GM12878 (cell line): ENCODE results near the gene BTBD7. TPM values are rescaled to one million over a fixed set of nuclear protein-coding genes. Genes with fewer than 3 reads are reported as not detected.

Source experiments
- ATAC-seq: fragments of 200-7000 bp; cut with Tn5 transposase; 3 replicates; pipeline ENCODE4 v1.9.1; 2020; ENCODE audit warnings: mild to moderate bottlenecking, moderate library complexity
- BruUV-seq: library from RNA; stranded (reverse); fragments of 400-500 nt; replicated peaks from 2 replicates; lab custom pipeline; 2021; lab: Mats Ljungman, UMichigan
- CTCF ChIA-PET: fragments of 300-600 bp; sonication (Branson Sonifier 250); formaldehyde crosslinking; extraction: SDS; loops from one replicate; lab custom pipeline; 2021; ENCODE audit warnings: inconsistent platforms; lab: Yijun Ruan, JAX
- POLR2A ChIA-PET: fragments of 350-600 bp; formaldehyde crosslinking; extraction: SDS; loops from one replicate; lab custom pipeline; 2021; ENCODE audit warnings: inconsistent platforms; lab: Charles Lee
- RAD21 ChIA-PET: fragments of 300-600 bp; sonication (Branson Sonifier 250); formaldehyde crosslinking; loops from one replicate; lab custom pipeline; 2023; ENCODE audit warnings: antibody characterized with exemption; ENCODE audit not compliant: unreplicated experiment; lab: Charles Lee
- SMC1A ChIA-PET: fragments of 300-600 bp; sonication (Branson Sonifier 250); formaldehyde crosslinking; loops from one replicate; lab custom pipeline; 2023; ENCODE audit not compliant: unreplicated experiment, uncharacterized antibody; lab: Charles Lee
- DNase-seq: peaks from one replicate; pipeline ENCODE4 v3.0.0-alpha.2; 2011; ENCODE audit warnings: low read depth, low spot score
- FAIRE-seq: peaks from 3 replicates; lab custom pipeline; 2011; peaks lifted over from hg19 to GRCh38; lab: Jason Lieb, UNC
- H2AFZ ChIP-seq: 2 replicates; pipeline ENCODE4 v1.6.0; 2011; ENCODE audit warnings: low read depth, low read length, control low read depth; ENCODE audit not compliant: control insufficient read depth
- H3K27ac ChIP-seq: 2 replicates; pipeline ENCODE4 v1.5.1; 2011; ENCODE audit warnings: control low read depth; ENCODE audit not compliant: control insufficient read depth, insufficient read depth
- H3K27me3 ChIP-seq, 2 experiments: replicated peaks in 1 of 2; 2 replicates each; pipeline versions ENCODE4 v1.6.0 to v1.6.1; 2011; ENCODE audit warnings: low read length in 1 of 2; ENCODE audit not compliant: control insufficient read depth in 2 of 2, insufficient read depth in 2 of 2
- H3K36me3 ChIP-seq, 2 experiments: 2 replicates each; pipeline ENCODE4 v1.5.1; 2011; ENCODE audit warnings: low read length in 1 of 2; ENCODE audit not compliant: control insufficient read depth in 2 of 2, insufficient read depth in 2 of 2
- H3K4me1 ChIP-seq: 2 replicates; pipeline ENCODE4 v1.6.1; 2011; ENCODE audit warnings: mild to moderate bottlenecking, low read length, moderate library complexity, mixed read lengths; ENCODE audit not compliant: control insufficient read depth, insufficient read depth
- H3K4me2 ChIP-seq: 2 replicates; pipeline ENCODE4 v1.6.0; 2011; ENCODE audit warnings: control low read depth; ENCODE audit not compliant: control insufficient read depth, insufficient read depth
- H3K4me3 ChIP-seq: fragments of 200-600 bp; sonication (generic); 2 replicates; pipeline ENCODE4 v1.5.1; 2016
- H3K79me2 ChIP-seq: 2 replicates; pipeline ENCODE4 v1.6.0; 2011; ENCODE audit warnings: low read length; ENCODE audit not compliant: control insufficient read depth, insufficient read depth
- H3K9ac ChIP-seq: 2 replicates; pipeline ENCODE4 v1.8.0; 2011; ENCODE audit warnings: low read length, control low read depth, mixed read lengths; ENCODE audit not compliant: control insufficient read depth, insufficient read depth
- H3K9me3 ChIP-seq: replicated peaks from 3 replicates; pipeline ENCODE4 v1.5.1; 2011; ENCODE audit warnings: mild to moderate bottlenecking, low read length; ENCODE audit not compliant: control insufficient read depth, insufficient read depth
- H4K20me1 ChIP-seq: 2 replicates; pipeline ENCODE4 v1.6.0; 2011; ENCODE audit not compliant: control insufficient read depth, insufficient read depth
- BCL11A ChIP-seq: IDR thresholded peaks from 2 replicates; pipeline ENCODE4 v1.6.1; 2011; ENCODE audit warnings: low read depth, low read length
- CHD2 ChIP-seq: IDR thresholded peaks from 2 replicates; pipeline ENCODE4 v1.6.1; 2011; ENCODE audit warnings: low read depth, low read length, improper control_type of control experiment, borderline replicate concordance
- CTCF ChIP-seq, 3 experiments: IDR thresholded peaks in 2 of 3; conservative IDR thresholded peaks in 1 of 3; 2 replicates each; pipeline ENCODE4 v1.5.1; 2011; ENCODE audit warnings: low read depth in 3 of 3, low read length in 3 of 3, mild to moderate bottlenecking in 3 of 3, control low read depth in 2 of 3, moderate library complexity in 2 of 3, inconsistent platforms in 1 of 3, mixed read lengths in 1 of 3; ENCODE audit not compliant: control insufficient read depth in 2 of 3, insufficient read depth in 1 of 3; ENCODE audit errors: extremely low read depth in 1 of 3
- ESRRA ChIP-seq: IDR thresholded peaks from 2 replicates; pipeline ENCODE4 v1.6.1; 2012; ENCODE audit warnings: mild to moderate bottlenecking, low read length, improper control_type of control experiment
- HDAC2 ChIP-seq: fragments of 200-600 bp; sonication (generic); IDR thresholded peaks from 2 replicates; pipeline ENCODE4 v1.6.1; 2017
- LARP7 ChIP-seq: fragments of 450-650 bp; IDR thresholded peaks from 2 replicates; pipeline ENCODE4 v1.6.1; 2017; ENCODE audit warnings: mild to moderate bottlenecking
- MEF2A ChIP-seq: IDR thresholded peaks from 2 replicates; pipeline ENCODE4 v1.6.1; 2011; ENCODE audit warnings: low read depth, mild to moderate bottlenecking, low read length, moderate library complexity; ENCODE audit not compliant: insufficient read depth
- NR2F1 ChIP-seq: fragments of 450-650 bp; conservative IDR thresholded peaks from 2 replicates; pipeline ENCODE4 v1.6.1; 2017; ENCODE audit warnings: mild to moderate bottlenecking
- RUNX3 ChIP-seq: IDR thresholded peaks from 2 replicates; pipeline ENCODE4 v1.6.1; 2012; ENCODE audit warnings: low read length, inconsistent platforms
- SMC3 ChIP-seq: IDR thresholded peaks from 2 replicates; pipeline ENCODE4 v1.6.1; 2011; ENCODE audit warnings: low read length, improper control_type of control experiment, borderline replicate concordance
- TCF7 ChIP-seq: IDR thresholded peaks from 2 replicates; pipeline ENCODE4 v1.6.1; 2014; ENCODE audit warnings: antibody characterized with exemption, borderline replicate concordance
- WGBS: methylation state at CpG from one replicate; pipeline ENCODE4 v1.1.6; 2016; ENCODE audit warnings: low lambda C conversion rate; ENCODE audit not compliant: insufficient replicate concordance, insufficient coverage; ENCODE audit errors: missing lambda C conversion rate; 5-methylcytosine and 5-hydroxymethylcytosine counted together
- in situ Hi-C: fragments of 300-500 bp; cut with MboI; formaldehyde crosslinking; loops from 9 replicates; pipeline ENCODE4 v1.14.3; 2018; ENCODE audit warnings: mixed read lengths
- intact Hi-C: fragments of 100-400 bp; cut with micrococcal nuclease; formaldehyde crosslinking; loops from one replicate; pipeline ENCODE4 v1.14.2; 2022; ENCODE audit not compliant: unreplicated experiment
- polyA plus RNA-seq, 11 experiments: library from polyadenylated mRNA; depleted of rRNA in 4 of 11; unstranded in 6 of 11; stranded (reverse) in 5 of 11; fragments of >200 nt; fragmentation: Nextera tagmentation in 4 of 11; fragmentation: Illumina TruSeq in 1 of 11; extraction: Ambion mirVana in 4 of 11; extraction: Trizol in 1 of 11; gene quantifications; 1 replicate in 1 of 11; 2 replicates in 10 of 11; pipeline versions ENCODE4 v1.2.1 to v1.2.3, GENCODE V29; 2011 to 2016; ENCODE audit warnings: inconsistent platforms in 2 of 11, missing spikeins in 2 of 11, low read depth in 1 of 11
- total RNA-seq, 4 experiments: library from RNA; depleted of rRNA in 3 of 4; stranded (reverse); fragments of >200 nt in 3 of 4; fragmentation: Illumina TruSeq in 1 of 4; extraction: Trizol in 1 of 4; gene quantifications; 2 replicates each; pipeline versions ENCODE4 v1.2.1 to v1.2.3, GENCODE V29; 2013 to 2021

Gene BTBD7
- total and polyA plus RNA-seq, 10 of the 15 experiments (the other 5 are each of a cell fraction or from before 2014, with no cell fraction given) = 3.6 to 17.0 (median 9.6) TPM

- Histone ChIP-seq H2AFZ (no peak overlapping the region), H3K4me3 (no peak overlapping the region), H3K9ac (no peak overlapping the region), H3K27me3 (no peaks in the 10 kb centered on the region), H3K36me3 (peaks cover 5 to 6% of the 10 kb centered on the region in 2 experiments; a peak in 3 of 4 replicates), H3K4me2 (no peak overlapping the region), H4K20me1 (no peaks in the 10 kb centered on the region), H3K79me2 (no peaks in the 10 kb centered on the region), H3K4me1 (no peaks in the 10 kb centered on the region), H3K27ac (no peak overlapping the region), H3K9me3 (no peaks in the 10 kb centered on the region)
- intact Hi-C loops = no loop called here
- ATAC-seq = no peak
- no peak for FAIRE-seq
- in situ Hi-C loops = no loop called here
- peak; percentile 46 for TF ChIP-seq RUNX3
- no peak for TF ChIP-seq CHD2
- ChIA-PET RAD21 (interaction anchor here (0.6 to 3.7 kb wide), 3 partner anchors 14 to 739 kb away, joined by 3 to 35 read pairs (median 6); partner anchors contain the start of genes GON7 and UBR7), SMC1A (interaction anchor here (0.7 to 1.4 kb wide), 3 partner anchors 38 to 258 kb away, joined by 3 to 4 read pairs (median 3); no protein-coding TSS in a partner anchor), POLR2A (no interaction called here), CTCF (interaction anchor here (2.7 kb wide), 1 partner anchor 107 kb away, joined by 51 read pairs; no protein-coding TSS in a partner anchor)
- DNase-seq = no peak
- BruUV-seq = no TSS peak
Observed at GRCh38 chr14:93220509-93220908, 112.3 kb downstream of the BTBD7 start.

GRCh38 chr14:93219103-93219726 is 113.6 kb downstream of the BTBD7 start:
- in situ Hi-C loops (loop anchor here (5.0 kb wide), 1 partner anchor 107 kb away; no protein-coding TSS in a partner anchor), intact Hi-C loops (loop anchor here (1.0 to 5.0 kb wide), 3 partner anchors 80 to 267 kb away; no protein-coding TSS in a partner anchor)
- Histone ChIP-seq H3K9ac (no peak overlapping the region), H3K9me3 (no peaks in the 10 kb centered on the region), H3K4me3 (no peak overlapping the region), H4K20me1 (no peaks in the 10 kb centered on the region), H3K4me2 (no peak overlapping the region), H3K27me3 (no peaks in the 10 kb centered on the region), H3K36me3 (peaks cover 6 to 13% of the 10 kb centered on the region in 2 experiments), H3K27ac (no peak overlapping the region), H3K79me2 (no peaks in the 10 kb centered on the region), H3K4me1 (no peaks in the 10 kb centered on the region), H2AFZ (no peak overlapping the region)
- peak; percentile 98 for ATAC-seq
- RAD21 ChIA-PET = interaction anchor here (0.6 to 3.7 kb wide), 14 partner anchors 13 to 449 kb away, joined by 3 to 40 read pairs (median 3); partner anchors contain the start of genes GON7, LYSET, MOAP1 and UBR7
- WGBS = 70% methylated on average over 3 of the region's 3 CpGs
- CTCF ChIA-PET = interaction anchor here (0.6 to 2.7 kb wide), 31 partner anchors 11 to 412 kb away, joined by 3 to 51 read pairs (median 4); partner anchors contain the start of genes GON7, LYSET, MOAP1 and UBR7
- SMC1A ChIA-PET = interaction anchor here (0.6 to 1.8 kb wide), 22 partner anchors 9 to 673 kb away, joined by 3 to 24 read pairs (median 3); partner anchors contain the start of gene UBR7
- FAIRE-seq = no peak
- POLR2A ChIA-PET = interaction anchor here (0.6 to 0.7 kb wide), 3 partner anchors 105 to 660 kb away, joined by 3 to 5 read pairs (median 3); no protein-coding TSS in a partner anchor
- BruUV-seq = no TSS peak
- no peak for DNase-seq
- TF ChIP-seq BCL11A (no peak), MEF2A (no peak), SMC3 (peak; percentile 55; the same call in 1 of the 2 replicates), LARP7 (no peak), ESRRA (no peak), CTCF (IDR thresholded peaks at IDR 0.05 in 2 of 3, conservative IDR thresholded peaks at IDR 0.05 in 1 of 3; ENCODE audit: control insufficient read depth in 2 of 3, extremely low read depth in 1 of 3, insufficient read depth in 1 of 3, low read depth in 3 of 3, low read length in 3 of 3) (peak; percentile 74 to 87 (median 75)), TCF7 (no peak), NR2F1 (no peak), HDAC2 (no peak)
